ENCODE measurements around the gene CCL4.
"Not testable (repeated sequence)": the region's sequence is repeated elsewhere in the genome, so short reads cannot be mapped to it uniquely, and the experiment has no call there.

The CCL4 gene

DNA sequence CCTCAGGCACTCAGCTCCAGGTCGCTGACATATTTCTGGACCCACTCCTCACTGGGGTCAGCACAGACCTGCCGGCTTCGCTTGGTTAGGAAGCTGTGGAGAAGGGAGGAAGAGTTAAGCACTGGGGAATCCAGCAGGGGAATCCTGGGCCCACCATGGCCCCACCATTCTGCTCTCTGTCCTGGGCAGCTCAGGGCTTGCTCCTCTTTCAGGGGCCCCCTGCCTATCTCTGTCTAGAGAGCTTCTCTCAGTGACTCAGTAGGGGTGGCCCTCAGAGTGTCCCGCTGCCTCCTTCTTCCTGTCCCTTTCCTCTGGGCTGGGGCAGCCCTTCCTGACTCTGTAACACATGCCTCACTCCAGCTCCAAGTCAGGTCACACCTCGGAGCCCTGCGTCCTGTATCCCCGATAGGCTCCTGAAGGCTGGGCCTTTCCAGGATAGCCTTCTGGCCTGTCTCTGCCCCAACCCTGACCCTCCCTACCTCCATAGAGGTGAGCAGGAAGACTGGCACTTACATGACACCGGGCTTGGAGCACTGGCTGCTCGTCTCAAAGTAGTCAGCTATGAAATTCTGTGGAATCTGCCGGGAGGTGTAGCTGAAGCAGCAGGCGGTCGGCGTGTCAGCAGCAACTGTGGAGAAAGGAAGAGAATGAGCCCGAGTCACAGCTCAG, 14.8 kb upstream of the CCL4 start:
- DNase-seq: no peak

DNA sequence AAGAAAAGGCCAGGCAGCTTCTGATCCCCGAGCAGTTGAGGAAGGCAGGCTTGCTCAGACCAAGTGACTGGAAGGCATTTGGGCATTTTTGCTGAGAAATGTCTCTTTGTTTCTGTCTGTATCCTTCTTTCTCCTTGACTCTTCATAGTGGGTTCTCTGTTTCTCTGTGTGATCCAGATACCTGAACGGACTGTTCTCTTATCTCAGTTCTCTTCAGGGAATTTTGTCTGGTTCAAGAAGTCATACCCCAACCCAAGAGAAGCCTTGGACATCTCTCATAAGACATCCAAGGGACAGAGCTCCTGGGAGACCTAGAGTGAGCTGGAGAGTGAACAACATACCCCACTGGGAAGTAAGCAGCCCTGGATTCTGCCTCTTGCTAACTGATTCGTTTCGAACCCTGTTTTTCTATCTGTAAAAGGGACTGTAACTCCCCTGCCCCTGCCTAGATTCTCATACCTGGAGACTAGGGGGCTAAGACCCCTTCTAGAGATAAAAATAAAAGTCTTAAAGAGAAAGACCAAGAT, 14.2 kb upstream of the CCL4 start:
- DNase-seq: no peak

DNA sequence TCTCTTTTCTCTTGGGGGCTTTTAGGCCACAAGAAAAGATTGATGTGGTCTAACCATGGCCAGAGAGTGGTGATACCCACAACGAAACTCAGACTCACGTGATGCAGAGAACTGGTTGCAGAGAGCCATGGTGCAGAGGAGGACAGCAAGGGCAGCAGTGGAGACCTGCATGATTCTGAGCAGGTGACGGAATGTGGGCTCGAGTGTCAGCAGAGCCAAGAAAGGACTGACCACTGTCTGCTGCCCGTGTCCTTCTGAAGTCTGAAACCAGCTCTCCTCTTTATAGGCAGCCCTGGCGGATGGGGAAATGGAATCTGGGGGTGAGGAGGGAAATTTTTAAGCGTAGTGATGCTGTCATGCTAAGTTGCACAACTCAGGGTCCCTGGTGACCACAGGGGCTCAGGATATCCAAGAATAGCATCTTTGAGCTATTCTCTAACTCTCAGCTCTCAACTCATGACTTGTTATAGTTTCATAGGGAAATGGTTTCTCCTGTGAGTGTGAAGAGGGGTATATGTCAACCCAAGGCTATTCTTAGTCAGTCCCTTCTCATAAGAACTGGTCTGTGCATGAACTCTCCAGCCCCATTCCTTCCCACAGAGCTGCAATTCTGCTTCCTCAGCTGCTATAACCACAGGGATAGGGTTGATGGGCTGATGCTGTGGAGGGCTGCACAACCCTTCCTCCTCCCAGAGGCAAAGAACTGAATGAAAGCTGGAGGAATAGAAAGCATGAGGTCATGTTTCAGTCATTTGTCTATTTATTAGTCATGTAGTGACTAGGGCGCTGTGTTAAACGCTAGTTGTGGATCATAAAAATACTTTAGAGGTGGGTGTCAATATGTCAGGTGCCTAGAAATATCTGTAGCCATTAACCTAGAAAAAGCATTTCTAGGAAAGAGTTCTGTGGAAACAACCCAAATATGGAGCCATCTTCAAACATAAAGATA, 13.5 kb upstream of the CCL4 start, which contains the start of gene CCL3:
TSS of gene CCL3 (minus strand) at position 256 of the 949 bp plus-strand sequence. CDS start at position 171, 85 bp downstream.
- DNase-seq: no peak

DNA sequence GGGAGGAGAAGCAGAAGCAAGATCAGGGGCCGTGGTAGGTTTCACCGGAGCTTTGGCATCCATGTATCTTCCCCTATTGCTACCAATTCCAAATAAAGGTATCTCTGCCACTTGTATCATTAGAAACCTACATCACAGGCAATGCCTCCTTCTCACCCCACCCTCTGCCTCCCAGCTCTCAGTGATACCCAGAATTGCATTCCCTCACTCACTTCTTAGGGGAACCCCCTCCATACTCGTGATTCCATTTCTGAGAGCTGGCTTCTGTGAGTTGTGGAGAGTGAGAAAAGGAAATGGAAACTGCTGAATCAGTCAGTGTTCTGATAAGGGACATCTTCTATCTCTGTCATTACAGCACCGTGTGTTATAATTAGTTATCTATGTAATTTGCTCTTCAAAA, 11.4 kb upstream of the CCL4 start:
- no peak for DNase-seq

DNA sequence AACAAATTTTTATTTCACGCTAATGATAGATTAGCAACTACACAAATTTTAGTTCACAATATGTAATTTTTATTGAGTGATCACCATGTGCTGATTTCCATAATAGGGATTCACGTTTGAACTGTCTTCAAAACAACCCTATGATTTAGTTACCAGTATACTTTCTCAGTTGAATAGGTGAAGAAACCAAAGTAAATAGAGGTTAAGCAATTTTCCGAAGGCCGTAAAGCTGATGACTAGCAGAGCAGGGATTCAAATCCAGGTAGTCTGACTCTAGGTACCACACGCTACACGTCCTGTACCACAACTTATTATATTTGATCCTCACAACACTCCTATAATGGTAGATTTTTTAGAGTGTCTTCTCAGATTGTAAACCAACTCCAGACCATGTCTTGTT, 10.9 kb upstream of the CCL4 start:
- DNase-seq: not testable (repeated sequence)

DNA sequence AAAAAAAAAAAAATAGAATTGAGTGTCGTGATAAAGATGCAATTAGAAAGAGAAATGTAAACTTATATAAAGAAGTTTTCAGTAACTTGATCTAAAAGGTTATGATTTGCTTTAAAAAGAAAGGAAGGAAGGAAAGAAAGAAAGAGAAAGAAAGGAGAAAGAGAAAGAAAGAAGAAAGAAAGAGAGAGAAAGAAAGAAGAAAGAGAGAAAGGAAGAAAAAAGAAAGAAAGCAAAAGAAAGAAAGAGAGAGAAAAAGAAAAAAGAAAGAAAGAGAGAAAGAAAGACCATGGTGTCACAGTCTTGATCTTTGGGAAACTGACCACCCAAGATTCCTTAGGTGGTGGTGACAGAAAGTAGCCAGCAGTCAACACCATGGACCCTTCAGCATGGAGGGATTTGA, 9.4 kb upstream of the CCL4 start:
- DNase-seq: no peak

DNA sequence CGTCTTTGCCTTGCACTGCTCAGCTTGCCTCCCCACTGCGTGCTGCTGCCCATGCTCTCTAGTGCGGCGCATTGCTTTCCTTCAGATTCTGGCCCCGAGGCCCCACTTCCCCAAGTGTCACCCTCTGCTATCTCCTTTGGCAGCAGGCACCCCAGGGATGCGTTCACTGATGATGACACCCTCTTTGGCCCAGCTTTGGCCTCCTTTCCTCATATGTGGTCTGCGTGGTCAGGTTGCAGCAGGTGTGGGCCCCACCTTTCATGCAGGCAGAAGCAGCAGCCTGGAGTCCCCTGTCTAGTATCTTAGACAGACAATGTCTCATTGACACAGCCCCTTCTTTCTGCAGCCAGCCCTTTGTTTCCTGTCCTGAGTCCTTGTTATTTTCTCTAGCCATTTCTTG, 8.9 kb upstream of the CCL4 start:
- no peak for DNase-seq

DNA sequence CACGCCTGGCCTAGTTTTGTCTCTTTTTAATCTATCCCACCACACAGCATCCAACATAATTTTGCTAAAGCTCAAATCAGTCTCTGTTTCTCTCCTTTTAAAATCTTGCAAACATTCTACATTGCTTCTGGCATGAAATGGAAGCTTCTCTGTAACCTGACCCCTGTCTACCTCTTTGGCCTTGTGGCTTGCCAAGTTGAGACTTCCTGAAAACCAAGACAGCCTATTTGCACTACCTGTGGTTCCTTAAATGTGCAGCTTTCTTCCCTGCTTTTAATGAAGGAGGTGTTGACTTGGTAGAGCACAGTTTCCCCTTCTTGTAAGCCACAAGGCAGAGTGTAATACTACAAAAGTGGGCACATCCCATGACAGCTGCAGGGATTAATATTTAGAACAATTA, 7.6 kb upstream of the CCL4 start:
- no peak for DNase-seq

DNA sequence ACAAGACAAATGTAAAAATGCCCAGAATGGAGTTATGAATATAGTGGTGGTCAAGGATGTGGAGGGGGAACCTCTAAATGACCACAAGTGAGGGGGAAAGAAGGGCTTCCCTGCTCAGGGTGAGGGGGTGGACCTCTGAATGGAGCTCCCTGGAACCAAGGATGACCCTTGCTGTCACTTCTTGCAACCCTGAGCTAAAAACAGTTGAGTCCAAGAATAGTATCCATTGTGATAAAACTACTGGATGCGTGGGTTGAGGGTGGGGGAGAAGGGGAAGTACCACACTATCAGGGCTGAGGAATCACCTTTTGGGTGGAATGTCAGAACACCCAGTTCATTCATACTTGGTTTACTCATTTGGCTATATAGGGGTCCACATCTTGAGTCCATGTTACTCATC, 4.6 kb upstream of the CCL4 start:
- DNase-seq: not testable (repeated sequence)

DNA sequence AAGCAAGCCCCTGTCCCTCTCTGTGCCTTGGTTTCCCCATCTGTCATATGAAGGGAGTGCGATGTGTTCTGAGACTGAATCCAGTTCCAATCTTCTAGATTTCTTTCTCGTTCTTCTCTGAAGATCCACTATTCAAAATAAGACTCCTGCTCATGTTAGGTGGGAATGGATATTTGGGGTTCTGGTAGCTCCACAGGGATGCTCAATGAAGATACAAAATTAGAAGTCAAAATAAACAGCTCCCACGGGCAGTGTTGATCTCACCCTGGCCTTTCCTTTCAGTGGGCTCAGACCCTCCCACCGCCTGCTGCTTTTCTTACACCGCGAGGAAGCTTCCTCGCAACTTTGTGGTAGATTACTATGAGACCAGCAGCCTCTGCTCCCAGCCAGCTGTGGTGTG, 619 bp downstream of the CCL4 start:
- not testable (repeated sequence) for DNase-seq

DNA sequence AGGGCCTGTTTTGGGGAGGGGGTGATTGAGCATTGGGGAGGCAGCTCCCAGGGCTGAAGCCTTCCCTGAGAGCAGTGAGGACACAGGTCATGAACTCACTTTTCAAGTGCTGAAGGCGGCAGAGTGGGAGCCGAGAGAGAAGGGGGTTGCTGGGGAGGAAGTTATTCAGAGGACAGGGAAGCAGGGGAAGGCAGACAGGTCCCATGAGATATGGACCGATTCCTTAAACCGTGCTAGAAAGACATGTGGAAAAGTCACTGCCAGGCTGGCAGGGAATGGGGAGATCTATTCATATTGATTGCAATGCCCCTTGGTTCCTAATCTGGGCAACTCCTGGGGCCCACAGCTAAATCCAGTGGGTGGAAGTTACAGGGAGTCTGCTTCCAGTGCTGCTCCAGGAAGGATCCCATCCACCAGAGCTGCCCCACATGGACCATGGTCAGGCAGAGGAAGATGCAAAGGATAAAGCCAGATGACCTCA, 1.1 kb downstream of the CCL4 start:
- no peak for DNase-seq

DNA sequence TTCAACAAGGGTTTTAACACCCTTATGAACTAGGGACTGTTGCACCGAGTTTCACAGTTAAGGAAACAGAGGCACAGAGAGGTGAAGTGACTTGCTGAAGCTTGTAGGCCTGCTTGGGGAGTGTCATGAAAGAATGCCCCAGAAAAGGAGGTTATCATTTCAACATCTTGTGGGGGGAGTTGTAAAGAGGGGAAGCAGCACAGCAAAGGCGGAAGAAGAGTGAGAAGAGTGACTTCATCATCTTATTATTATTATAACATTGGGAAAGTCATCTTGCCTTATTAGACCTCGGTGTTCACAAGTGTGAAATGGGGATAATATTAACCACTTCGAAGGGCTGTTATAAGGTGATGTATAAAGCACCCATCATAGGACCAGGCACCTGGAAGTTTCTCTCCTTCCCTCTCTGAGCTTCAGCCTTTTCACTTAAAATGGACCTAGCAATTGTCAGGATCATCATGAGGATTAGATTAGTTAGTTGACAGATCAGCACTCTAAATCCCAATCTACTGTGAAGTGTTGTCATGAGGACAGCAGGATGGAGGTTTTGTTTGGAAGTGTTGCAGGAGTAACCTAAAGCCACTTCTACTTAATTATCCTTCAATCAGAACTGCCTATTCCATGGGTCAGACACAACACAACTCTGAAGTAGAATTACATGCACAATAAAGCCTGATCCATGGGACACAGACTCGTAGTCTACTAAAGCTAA, 2.3 kb downstream of the CCL4 start:
- DNase-seq: no peak

DNA sequence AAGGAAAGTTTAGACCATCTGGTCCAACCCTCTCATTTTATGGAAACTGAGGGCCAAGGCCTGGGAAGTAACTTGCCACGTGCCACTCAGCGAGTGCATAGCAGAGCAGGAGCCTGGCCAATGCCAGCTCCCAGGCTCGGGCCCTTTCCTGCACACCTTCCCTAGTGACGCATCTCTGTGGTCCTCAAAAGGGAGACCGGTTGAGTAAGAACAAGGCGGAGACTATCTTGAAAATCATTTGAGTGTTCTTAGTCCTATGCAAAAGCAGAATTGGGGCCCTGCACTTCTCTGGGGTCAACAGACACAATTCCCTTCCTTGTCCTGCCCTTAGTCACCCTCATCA, 2.8 kb downstream of the CCL4 start:
- no peak for DNase-seq

DNA sequence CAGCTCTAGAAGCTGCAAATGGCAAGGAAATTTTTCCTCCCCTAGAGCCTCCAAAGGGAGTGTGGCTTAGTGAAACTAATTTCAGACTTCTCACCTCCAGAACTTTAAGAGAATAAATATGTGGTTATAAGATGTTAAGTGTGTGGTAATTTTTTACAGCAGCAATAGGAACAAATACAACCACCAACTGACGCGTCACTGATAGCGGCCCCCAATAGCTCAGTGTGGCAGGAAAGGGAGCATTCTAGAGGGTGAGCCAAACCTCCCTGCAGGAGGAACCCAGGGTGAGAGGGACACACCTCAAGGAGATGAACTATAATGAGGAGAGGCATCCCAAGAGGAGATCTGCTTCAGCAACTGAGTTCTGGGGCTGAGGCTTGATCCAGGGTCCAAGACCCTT, 4.0 kb downstream of the CCL4 start:
- no peak for DNase-seq

DNA sequence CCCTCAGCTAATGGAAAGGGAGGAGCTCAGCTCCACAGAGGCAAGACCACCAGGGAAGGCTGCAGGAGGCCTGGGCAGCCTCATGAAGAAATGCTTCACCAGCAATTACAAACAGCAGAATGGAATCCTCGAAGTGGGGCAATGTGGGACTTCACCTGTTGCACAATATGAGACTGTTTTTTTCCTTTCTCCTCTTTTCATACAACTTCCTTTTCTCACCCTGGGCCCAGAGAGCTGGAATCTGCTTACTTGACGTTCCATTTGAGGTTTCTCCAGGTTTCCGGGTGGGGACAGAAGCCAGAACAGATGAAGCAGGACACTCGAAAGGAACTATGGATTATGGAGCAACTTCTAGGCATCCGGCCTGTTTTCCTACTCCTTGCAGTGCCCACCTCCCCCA, 4.6 kb downstream of the CCL4 start:
- not testable (repeated sequence) for DNase-seq

DNA sequence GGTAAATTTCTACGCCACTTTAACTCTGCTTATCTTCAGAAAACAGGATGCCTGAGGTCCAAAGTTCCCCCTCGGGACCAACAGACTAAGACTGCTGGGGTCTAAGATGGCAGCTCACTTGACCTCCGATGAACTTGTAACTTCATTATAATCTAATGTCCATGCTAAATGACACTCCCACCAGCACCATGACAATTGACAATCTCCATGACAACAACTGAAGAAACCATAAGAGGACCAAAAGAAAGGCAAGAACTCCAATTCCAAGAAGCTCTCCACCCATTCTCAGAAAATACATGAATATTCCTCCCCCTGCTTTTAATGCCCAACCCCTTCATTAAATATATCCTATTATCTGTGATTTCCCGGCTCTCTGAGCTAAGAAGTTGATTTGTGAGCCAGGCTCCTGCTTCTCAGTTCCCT, 7.5 kb downstream of the CCL4 start:
- no peak for DNase-seq

DNA sequence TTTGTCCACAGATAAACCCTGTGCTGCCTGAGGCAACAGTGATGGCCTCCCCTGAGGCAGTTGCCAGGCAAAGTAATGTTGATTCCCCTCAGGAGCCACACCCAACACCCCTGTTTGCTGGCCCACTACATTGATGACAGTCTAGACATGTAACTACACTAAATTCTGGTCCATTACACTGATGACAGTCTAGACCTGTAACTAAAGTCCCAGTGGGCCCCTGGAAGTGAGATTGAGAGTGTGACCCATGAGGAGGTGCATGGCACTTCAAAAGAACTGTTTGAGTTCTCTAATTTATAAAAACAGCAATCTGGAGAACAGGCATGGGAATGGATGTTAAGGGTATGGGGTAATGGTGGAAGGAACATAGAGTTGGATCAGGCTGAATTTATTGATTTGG, 8.9 kb downstream of the CCL4 start:
- DNase-seq: no peak

DNA sequence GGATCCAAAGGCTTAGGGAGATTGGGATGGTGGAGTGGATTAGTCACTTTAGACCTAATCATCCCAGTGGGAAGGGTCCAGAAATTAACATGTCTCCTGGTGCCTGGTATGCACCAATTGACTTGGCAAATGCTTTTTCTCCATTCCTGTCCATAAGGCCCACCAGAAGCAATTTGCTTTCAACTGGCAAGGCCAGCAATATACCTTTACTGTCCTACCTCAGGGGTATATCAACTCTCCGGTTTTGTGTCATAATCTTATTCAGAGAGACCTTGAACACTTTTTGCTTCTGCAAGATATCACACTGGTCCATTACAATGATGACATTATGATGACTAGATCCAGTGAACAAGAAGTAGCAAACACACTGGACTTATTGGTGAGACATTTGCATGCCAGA, 9.5 kb downstream of the CCL4 start:
- DNase-seq: not testable (repeated sequence)

DNA sequence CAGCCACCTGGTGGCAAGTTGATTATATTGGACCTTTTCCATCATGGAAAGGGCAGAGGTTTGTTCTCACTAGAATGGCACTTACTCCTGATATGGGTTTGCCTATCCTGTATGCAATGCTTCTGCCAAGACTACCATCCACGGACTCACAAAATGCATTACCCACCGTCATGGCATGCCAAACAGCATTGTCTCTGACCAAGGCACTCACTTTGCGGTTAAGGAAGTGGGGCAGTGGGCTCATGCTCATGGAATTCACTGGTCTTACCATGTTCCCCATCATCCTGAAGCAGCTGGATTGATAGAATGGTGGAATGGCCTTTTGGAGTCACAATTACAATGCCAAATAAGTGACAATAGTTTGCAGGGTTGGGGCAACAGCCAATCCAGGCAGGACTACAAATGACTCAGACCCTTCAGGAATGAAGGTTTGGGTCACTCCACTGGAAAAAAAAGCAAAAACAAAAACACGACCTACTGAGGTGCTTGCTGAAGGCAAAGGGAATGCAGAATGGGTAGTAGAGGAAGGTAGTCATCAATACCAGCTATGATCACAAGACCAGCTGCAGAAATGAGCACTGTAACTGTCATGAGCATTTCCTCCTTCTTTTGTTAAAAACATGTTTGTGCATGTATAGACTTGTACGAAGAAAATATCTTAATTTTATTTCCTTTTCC, 11.5 kb downstream of the CCL4 start:
- DNase-seq: not testable (repeated sequence)

DNA sequence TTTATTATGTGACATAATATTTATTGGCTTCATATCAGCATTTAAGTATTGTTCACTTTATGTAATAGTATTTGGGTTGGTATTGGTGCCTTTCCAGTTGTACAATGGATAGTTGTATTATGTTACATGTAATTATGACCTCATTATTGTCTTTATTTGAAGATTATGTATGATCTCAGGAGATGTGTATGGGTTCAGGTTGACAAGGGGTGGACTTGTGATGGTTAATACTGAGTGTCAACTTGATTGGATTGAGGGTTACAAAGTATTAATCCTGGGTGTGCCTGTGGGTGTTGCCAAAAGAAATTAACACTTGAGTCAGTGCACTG, 12.0 kb downstream of the CCL4 start:
- DNase-seq: not testable (repeated sequence)

DNA sequence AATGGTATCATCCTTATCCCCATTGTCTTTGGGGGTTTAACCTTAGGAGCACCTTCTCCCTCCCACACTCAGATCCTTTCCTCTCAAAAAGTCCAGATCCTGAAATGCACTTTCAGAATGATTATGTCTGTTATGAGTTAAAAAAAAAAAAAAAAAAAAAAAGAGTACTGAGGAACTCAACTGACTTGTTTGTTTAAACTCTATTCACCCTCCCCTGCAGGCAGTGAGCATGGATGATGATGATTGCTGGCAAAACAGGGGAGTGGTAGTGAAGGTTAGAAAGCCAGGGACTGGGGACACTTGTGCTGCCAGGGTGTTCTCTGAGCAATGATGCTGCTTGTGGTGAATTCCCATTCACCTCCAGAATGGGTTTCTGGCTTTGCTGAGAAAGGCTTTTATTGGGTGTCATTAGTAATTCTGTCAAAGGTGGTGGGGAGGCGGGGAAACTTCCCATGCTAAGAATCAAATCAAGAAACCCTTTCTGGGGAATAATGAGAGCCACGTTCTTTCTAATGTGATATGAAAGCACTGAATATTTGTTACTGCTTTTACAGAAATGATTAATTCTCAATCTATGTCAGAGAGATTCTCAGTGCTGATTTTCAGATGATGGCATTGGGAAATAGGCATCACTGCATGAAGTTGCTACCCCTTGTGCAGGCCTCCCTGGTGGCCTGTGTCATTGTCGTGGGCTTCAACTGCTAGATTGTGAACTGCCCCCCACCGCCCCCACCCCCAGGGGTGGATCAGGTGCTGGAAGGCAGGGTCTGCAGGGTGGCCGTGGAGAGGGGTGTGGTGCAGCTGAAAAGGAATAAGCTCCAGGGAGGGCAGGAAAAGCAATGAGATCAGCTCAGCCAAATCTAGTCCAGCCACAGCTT, 14.1 kb downstream of the CCL4 start:
- DNase-seq: no peak
